Sigmoid colon (tissue), 3 donors: ENCODE results near the gene GLYR1.

Experiments
- POLR2A ChIP-seq, 2 donors: fragments of 450-650 bp; IDR thresholded peaks; one replicate each; pipeline ENCODE4 v1.6.1; 2016; ENCODE audit warnings: antibody characterized with exemption in 2 of 2, mild to moderate bottlenecking in 2 of 2, moderate library complexity in 2 of 2
- TF ChIP-seq, protein P1 (sequence below), 4 experiments: fragments of 450-650 bp in 3 of 4; fragments of 200-600 bp in 1 of 4; IDR thresholded peaks; one replicate each; pipeline ENCODE4 v1.5.1; 2016 to 2019; ENCODE audit warnings: antibody characterized with exemption in 4 of 4, mild to moderate bottlenecking in 3 of 4, moderate library complexity in 2 of 4

DNA sequence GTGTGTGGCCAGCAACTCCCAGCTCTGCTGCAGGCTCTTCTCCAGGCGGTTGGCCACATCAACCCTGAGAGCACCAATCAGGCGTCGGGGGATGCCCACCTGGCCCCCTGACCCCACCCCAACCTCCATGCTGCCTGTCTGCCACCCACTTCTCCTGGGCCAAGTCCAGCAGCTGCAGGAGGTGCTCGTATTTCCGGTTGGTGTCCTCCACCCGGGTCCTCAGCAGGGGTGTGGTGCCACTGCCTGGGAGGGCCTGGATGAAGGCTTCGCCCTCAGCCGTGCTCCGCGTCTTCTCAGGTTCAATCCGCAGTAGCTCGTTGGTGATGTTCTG is 44.8 kb upstream of the GLYR1 start:
- TF ChIP-seq, protein P1, sequence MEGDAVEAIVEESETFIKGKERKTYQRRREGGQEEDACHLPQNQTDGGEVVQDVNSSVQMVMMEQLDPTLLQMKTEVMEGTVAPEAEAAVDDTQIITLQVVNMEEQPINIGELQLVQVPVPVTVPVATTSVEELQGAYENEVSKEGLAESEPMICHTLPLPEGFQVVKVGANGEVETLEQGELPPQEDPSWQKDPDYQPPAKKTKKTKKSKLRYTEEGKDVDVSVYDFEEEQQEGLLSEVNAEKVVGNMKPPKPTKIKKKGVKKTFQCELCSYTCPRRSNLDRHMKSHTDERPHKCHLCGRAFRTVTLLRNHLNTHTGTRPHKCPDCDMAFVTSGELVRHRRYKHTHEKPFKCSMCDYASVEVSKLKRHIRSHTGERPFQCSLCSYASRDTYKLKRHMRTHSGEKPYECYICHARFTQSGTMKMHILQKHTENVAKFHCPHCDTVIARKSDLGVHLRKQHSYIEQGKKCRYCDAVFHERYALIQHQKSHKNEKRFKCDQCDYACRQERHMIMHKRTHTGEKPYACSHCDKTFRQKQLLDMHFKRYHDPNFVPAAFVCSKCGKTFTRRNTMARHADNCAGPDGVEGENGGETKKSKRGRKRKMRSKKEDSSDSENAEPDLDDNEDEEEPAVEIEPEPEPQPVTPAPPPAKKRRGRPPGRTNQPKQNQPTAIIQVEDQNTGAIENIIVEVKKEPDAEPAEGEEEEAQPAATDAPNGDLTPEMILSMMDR (IDR thresholded peaks at IDR 0.05), result no peak
- TF ChIP-seq POLR2A (IDR thresholded peaks at IDR 0.05), result no peak
